ENCODE results near the gene MLC1. TPM values are rescaled to one million over a fixed set of nuclear protein-coding genes. Genes with fewer than 3 reads are reported as not detected.

The MLC1 gene
- total RNA-seq, 1 donor from 2014 or later: 1.2 TPM

- H3K27me3 Mint-ChIP-seq (ENCODE audit: unreplicated experiment): peaks cover 3% of the 10 kb centered on the region
- no peaks in the 10 kb centered on the region for H3K36me3 Mint-ChIP-seq (ENCODE audit: low read depth, unreplicated experiment)
- DNase-seq (ENCODE audit: low spot score): no peak
- H3K9me3 Mint-ChIP-seq (ENCODE audit: unreplicated experiment): no peaks in the 10 kb centered on the region
- no peak overlapping the region for H3K27ac Mint-ChIP-seq (ENCODE audit: unreplicated experiment)
- no peaks in the 10 kb centered on the region for H3K4me1 Mint-ChIP-seq (ENCODE audit: unreplicated experiment)
- no peak overlapping the region for H3K4me3 Mint-ChIP-seq (ENCODE audit: unreplicated experiment)
- no peak for TF ChIP-seq CTCF (IDR thresholded peaks at IDR 0.05; ENCODE audit: unreplicated experiment)
Observed at GRCh38 chr22:50046481-50047245, 38.6 kb downstream of the MLC1 start.

GRCh38 chr22:50046019-50046415 lies 39.2 kb downstream of the MLC1 start:
- TF ChIP-seq CTCF (IDR thresholded peaks at IDR 0.05; ENCODE audit: unreplicated experiment): no peak
- Mint-ChIP-seq H3K36me3 (ENCODE audit: low read depth, unreplicated experiment) (no peaks in the 10 kb centered on the region), H3K27me3 (ENCODE audit: unreplicated experiment) (peaks cover 3% of the 10 kb centered on the region), H3K4me1 (ENCODE audit: unreplicated experiment) (no peaks in the 10 kb centered on the region), H3K4me3 (ENCODE audit: unreplicated experiment) (no peak overlapping the region), H3K9me3 (ENCODE audit: unreplicated experiment) (no peaks in the 10 kb centered on the region), H3K27ac (ENCODE audit: unreplicated experiment) (no peak overlapping the region)
- no peak for DNase-seq (ENCODE audit: low spot score)

GRCh38 chr22:50045211-50046018 lies 39.8 kb downstream of the MLC1 start:
- H3K27me3 Mint-ChIP-seq (ENCODE audit: unreplicated experiment): peaks cover 3% of the 10 kb centered on the region
- no peak for TF ChIP-seq CTCF (IDR thresholded peaks at IDR 0.05; ENCODE audit: unreplicated experiment)
- DNase-seq (ENCODE audit: low spot score): no peak
- no peaks in the 10 kb centered on the region for H3K9me3 Mint-ChIP-seq (ENCODE audit: unreplicated experiment)
- no peaks in the 10 kb centered on the region for H3K36me3 Mint-ChIP-seq (ENCODE audit: low read depth, unreplicated experiment)
- no peaks in the 10 kb centered on the region for H3K4me1 Mint-ChIP-seq (ENCODE audit: unreplicated experiment)
- H3K27ac Mint-ChIP-seq (ENCODE audit: unreplicated experiment): no peak overlapping the region
- H3K4me3 Mint-ChIP-seq (ENCODE audit: unreplicated experiment): no peak overlapping the region

GRCh38 chr22:50044485-50045118 lies 40.6 kb downstream of the MLC1 start:
- H3K9me3 Mint-ChIP-seq (ENCODE audit: unreplicated experiment): no peaks in the 10 kb centered on the region
- no peak overlapping the region for H3K4me3 Mint-ChIP-seq (ENCODE audit: unreplicated experiment)
- no peak overlapping the region for H3K27ac Mint-ChIP-seq (ENCODE audit: unreplicated experiment)
- H3K27me3 Mint-ChIP-seq (ENCODE audit: unreplicated experiment): peaks cover 2% of the 10 kb centered on the region
- no peaks in the 10 kb centered on the region for H3K36me3 Mint-ChIP-seq (ENCODE audit: low read depth, unreplicated experiment)
- H3K4me1 Mint-ChIP-seq (ENCODE audit: unreplicated experiment): no peaks in the 10 kb centered on the region
- no peak for DNase-seq (ENCODE audit: low spot score)
- TF ChIP-seq CTCF (IDR thresholded peaks at IDR 0.05; ENCODE audit: unreplicated experiment): no peak

Measured in endothelial cell (in vitro differentiated cells).